Naive thymus-derived CD8-positive, alpha-beta T cell (primary cell): ENCODE results near the gene CRYL1. TPM values are rescaled to one million over a fixed set of nuclear protein-coding genes. Genes with fewer than 3 reads are reported as not detected.

Experiments
- ATAC-seq, 2 donors: fragments of 150-1000 bp; cut with Tn5 transposase in 1 of 2; sonication (Bioruptor Pico), chemical (Tn5 transposase) in 1 of 2; 1 replicate in 1 of 2; 2 replicates in 1 of 2; pipeline ENCODE4 v1.10.0; 2021; ENCODE audit warnings: mild to moderate bottlenecking in 2 of 2, moderate library complexity in 2 of 2
- POLR2A ChIA-PET: fragments of 350-600 bp; sonication (Branson Sonifier 250); formaldehyde crosslinking; loops from one replicate; lab custom pipeline; 2021; ENCODE audit warnings: antibody characterized with exemption; lab: Charles Lee
- DNase-seq, 10 donors: peaks; one replicate each; pipeline versions ENCODE4 v3.0.0 to v3.0.0-alpha.2; 2020 to 2022
- H3K27ac Mint-ChIP-seq, 10 donors: one replicate each; pipeline ENCODE4 v1.8.0; 2020 to 2022; ENCODE audit warnings: mild to moderate bottlenecking in 10 of 10, mixed read lengths in 10 of 10, moderate library complexity in 4 of 10, inconsistent platforms in 1 of 10
- H3K27me3 Mint-ChIP-seq, 5 donors: one replicate each; pipeline ENCODE4 v1.8.0; 2021 to 2022; ENCODE audit warnings: mixed read lengths in 5 of 5
- H3K36me3 Mint-ChIP-seq, 3 donors: one replicate each; pipeline ENCODE4 v1.8.0; 2020 to 2022; ENCODE audit warnings: mixed read lengths in 3 of 3, mild to moderate bottlenecking in 2 of 3, inconsistent platforms in 1 of 3
- H3K4me1 Mint-ChIP-seq, 4 donors: one replicate each; pipeline ENCODE4 v1.8.0; 2021 to 2022; ENCODE audit warnings: mixed read lengths in 4 of 4
- H3K4me3 Mint-ChIP-seq, 10 donors: one replicate each; pipeline ENCODE4 v1.8.0; 2020 to 2022; ENCODE audit warnings: mild to moderate bottlenecking in 10 of 10, mixed read lengths in 10 of 10, moderate library complexity in 6 of 10, inconsistent platforms in 1 of 10
- H3K9me3 Mint-ChIP-seq, 9 donors: one replicate each; pipeline ENCODE4 v1.8.0; 2020 to 2022; ENCODE audit warnings: mixed read lengths in 9 of 9, mild to moderate bottlenecking in 3 of 9, inconsistent platforms in 1 of 9, moderate library complexity in 1 of 9
- polyA plus RNA-seq, 3 donors: library from polyadenylated mRNA; unstranded; fragments of 300-500 nt; fragmentation: Illumina TruSeq; gene quantifications; one replicate each; pipeline ENCODE4 v1.2.3, GENCODE V29; 2021
- total RNA-seq, 8 experiments: library from RNA in 2 of 8; stranded (reverse) in 2 of 8; gene quantifications; one replicate each; pipeline ENCODE4 v1.2.3 and lab custom pipeline; 2021 to 2026

The CRYL1 gene
- total and polyA plus RNA-seq, 5 experiments from 2014 or later, result 13.5 to 38.3 (median 27.8) TPM

DNA sequence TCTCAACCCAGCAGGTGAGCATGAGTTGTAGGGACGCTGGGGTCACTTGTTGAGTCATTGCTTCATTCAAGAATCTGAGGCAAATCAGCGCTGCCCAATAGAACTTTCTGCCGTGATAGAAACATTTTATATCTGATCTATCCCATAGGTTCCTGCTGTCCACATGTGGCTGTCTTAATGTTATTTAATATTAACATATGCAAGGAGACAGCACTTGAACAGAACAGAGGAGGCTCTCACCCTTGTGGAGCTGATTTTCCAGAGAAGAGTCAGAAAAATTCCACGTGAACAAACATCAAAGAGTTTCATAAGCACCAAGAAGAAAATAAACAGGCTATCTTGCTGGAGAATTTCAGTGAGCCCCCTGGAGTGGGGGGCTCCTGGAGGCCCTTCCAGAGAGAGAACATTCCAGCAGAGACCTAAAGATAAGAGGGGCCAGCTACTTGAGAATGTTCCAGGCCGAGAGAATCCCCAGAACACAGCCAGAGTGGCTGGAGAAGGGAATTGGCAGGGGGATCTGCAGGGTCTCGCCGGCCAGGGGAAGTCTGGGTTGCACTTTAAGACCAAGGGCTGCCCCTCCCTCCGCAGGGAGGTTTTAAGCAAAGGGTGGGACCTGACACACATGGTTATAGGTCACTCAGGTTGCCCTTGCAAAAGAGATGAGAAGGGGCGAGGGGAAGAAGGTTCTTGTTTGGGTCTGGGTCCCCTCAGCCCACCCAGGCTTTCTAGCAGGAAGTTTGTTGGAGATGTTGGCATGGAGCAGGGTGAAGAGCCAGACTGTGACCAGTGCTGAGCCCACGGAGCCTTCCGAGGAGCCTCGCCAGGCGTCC lies 135.7 kb downstream of the CRYL1 start:
- POLR2A ChIA-PET, result no interaction called here
- H3K4me3 Mint-ChIP-seq, result no peak overlapping the region
- H3K36me3 Mint-ChIP-seq, result no peaks in the 10 kb centered on the region
- H3K4me1 Mint-ChIP-seq, result peaks cover 0 to 10% (median 4%) of the 10 kb centered on the region in 4 donors
- DNase-seq, result no peak
- H3K9me3 Mint-ChIP-seq, result no peaks in the 10 kb centered on the region
- ATAC-seq, result no peak
- H3K27me3 Mint-ChIP-seq, result no peaks in the 10 kb centered on the region
- peak overlapping the region in 2 of 10 donors; percentile 7 to 57 for H3K27ac Mint-ChIP-seq

DNA sequence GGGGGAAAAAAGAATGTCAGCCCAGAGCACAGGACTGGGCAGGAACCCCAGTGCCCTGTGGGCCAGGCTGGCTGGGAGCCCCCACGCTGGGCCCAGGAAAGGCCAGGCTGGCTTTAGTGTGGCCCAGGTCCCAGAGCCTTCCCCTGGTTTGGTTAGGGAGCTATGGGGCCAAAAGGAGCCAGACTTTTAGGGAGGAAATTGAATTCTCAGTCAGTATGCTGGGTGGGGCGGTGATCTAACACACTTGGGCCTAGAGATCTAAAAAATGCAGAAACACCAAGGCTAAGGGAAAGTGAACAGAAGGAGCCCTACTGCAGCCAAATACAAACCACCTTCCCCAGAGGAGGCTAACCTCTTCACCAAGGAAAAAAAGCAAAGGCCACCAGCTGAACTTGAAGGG lies 137.5 kb downstream of the CRYL1 start:
- H3K27ac Mint-ChIP-seq, result peak overlapping the region in 3 of 10 donors; percentile 7 to 74 (median 69)
- peaks cover 0 to 10% (median 4%) of the 10 kb centered on the region in 4 donors for H3K4me1 Mint-ChIP-seq

DNA sequence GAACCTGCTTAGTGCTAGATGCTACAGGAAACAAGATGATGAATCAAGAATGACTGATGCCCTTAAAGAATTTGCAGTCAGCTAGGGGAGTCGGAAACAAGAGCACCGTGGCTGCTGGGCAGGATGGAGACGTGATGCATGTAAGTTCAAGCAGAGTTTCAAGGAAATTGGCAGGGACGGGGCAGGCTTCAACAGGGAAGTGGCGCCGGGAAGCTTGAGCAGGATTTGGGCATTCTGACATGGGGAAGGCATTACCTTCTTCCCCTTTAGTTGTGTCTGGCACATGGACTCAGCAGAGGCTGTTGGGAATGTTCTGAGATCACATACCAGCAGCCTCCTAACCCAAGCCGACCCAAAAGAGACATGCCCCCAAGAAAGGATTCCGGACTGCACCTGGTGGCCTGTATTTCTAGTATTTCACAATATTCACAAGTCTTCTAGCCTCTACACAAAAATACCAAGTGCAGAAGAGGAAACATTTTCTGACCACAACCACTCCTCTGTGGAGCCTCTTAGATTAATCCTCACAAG lies 138.2 kb downstream of the CRYL1 start:
- ATAC-seq, result no peak
- no peak overlapping the region for H3K4me3 Mint-ChIP-seq
- H3K36me3 Mint-ChIP-seq, result no peaks in the 10 kb centered on the region
- peak overlapping the region in 2 of 10 donors; percentile 8 to 49 for H3K27ac Mint-ChIP-seq
- POLR2A ChIA-PET, result no interaction called here
- DNase-seq, result no peak
- H3K27me3 Mint-ChIP-seq, result no peaks in the 10 kb centered on the region
- H3K4me1 Mint-ChIP-seq, result peaks cover 0 to 10% (median 4%) of the 10 kb centered on the region in 4 donors
- no peaks in the 10 kb centered on the region for H3K9me3 Mint-ChIP-seq

More for the DNA sequence above, 137.5 kb downstream of the CRYL1 start:
- H3K27me3 Mint-ChIP-seq, result no peaks in the 10 kb centered on the region
- ATAC-seq (no peak), DNase-seq (no peak)
- no peaks in the 10 kb centered on the region for H3K9me3 Mint-ChIP-seq
- H3K4me3 Mint-ChIP-seq, result no peak overlapping the region
- POLR2A ChIA-PET, result interaction anchor here (0.6 kb wide), 1 partner anchor 318 kb away, joined by 3 read pairs; no protein-coding TSS in a partner anchor
- no peaks in the 10 kb centered on the region for H3K36me3 Mint-ChIP-seq

DNA sequence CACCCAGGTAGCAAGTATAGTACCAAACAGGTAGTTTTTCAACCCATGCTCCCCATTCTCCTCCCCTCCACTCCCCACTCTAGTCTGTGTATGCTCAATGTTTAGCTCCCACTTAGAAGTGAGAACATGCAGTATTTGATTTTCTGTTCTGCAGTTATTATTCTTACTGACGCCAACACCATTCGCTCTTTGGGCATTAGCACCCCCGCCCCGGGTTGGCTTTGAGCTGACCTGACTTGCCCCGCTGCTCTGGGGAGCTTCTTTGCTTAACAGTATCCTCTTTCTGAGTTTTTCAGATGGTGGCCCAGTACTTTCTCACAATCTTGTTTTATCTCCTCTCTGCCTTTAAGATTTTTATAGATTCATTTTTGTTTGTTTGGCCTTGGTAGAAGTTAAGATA lies 138.7 kb downstream of the CRYL1 start:
- H3K27ac Mint-ChIP-seq, result peak overlapping the region in 2 of 10 donors; percentile 8 to 49

DNA sequence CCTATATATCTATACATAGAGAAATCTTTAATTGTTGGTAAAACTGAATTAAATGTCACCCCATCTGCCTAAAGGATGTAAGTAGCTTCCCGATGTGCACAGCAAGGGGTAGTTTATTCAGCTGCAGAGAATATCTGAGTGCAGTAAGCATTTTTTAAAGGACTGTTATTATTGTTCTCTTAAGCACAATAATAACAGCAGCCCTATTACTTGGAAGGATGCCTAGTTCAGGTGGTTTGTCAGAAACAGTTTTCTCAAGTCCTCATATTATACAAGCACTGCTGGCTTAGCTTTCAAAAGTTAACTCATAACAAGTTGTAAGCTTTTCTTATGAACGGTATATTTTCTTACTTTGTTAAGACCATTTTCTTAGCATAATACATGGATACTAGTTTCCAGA lies 142.6 kb downstream of the CRYL1 start:
- peak overlapping the region in 1 of 10 donors; percentile 60 for H3K27ac Mint-ChIP-seq
- H3K36me3 Mint-ChIP-seq, result no peaks in the 10 kb centered on the region
- DNase-seq (no peak), ATAC-seq (no peak)
- H3K4me1 Mint-ChIP-seq, result peaks cover 0 to 10% (median 2%) of the 10 kb centered on the region in 4 donors
- H3K4me3 Mint-ChIP-seq, result no peak overlapping the region
- no peaks in the 10 kb centered on the region for H3K9me3 Mint-ChIP-seq
- no peaks in the 10 kb centered on the region for H3K27me3 Mint-ChIP-seq
- POLR2A ChIA-PET, result interaction anchor here (0.5 kb wide), 1 partner anchor 93 kb away, joined by 3 read pairs; no protein-coding TSS in a partner anchor

More for the DNA sequence above, 138.7 kb downstream of the CRYL1 start:
- Mint-ChIP-seq H3K27me3 (no peaks in the 10 kb centered on the region), H3K4me3 (no peak overlapping the region), H3K36me3 (no peaks in the 10 kb centered on the region), H3K4me1 (peaks cover 0 to 10% (median 4%) of the 10 kb centered on the region in 4 donors), H3K9me3 (no peaks in the 10 kb centered on the region)
- ATAC-seq, result no peak
- no peak for DNase-seq
- POLR2A ChIA-PET, result no interaction called here

DNA sequence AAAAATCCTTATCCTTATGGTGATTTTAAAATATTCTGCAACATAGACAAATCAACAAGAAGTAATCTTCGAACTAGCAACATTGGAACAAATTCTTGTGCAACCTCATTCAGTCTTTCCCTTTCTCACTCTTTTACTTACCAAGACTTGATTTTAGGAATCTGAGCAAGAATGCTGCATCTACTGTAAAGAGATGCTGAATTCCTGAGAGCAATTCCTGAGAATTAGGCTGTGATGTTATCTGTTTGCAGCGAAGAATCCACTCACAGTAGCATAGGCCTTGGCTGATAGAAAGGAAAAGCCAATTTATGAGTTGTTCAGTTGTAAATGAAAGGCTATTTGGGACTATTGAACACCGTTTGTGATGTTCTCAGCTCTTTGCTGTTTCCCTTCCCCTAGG lies 144.3 kb downstream of the CRYL1 start:
- Mint-ChIP-seq H3K36me3 (no peaks in the 10 kb centered on the region), H3K9me3 (no peaks in the 10 kb centered on the region), H3K4me3 (no peak overlapping the region), H3K27ac (no peak overlapping the region), H3K27me3 (no peaks in the 10 kb centered on the region), H3K4me1 (no peaks in the 10 kb centered on the region)
- ATAC-seq (no peak), DNase-seq (no peak)
- POLR2A ChIA-PET, result no interaction called here

DNA sequence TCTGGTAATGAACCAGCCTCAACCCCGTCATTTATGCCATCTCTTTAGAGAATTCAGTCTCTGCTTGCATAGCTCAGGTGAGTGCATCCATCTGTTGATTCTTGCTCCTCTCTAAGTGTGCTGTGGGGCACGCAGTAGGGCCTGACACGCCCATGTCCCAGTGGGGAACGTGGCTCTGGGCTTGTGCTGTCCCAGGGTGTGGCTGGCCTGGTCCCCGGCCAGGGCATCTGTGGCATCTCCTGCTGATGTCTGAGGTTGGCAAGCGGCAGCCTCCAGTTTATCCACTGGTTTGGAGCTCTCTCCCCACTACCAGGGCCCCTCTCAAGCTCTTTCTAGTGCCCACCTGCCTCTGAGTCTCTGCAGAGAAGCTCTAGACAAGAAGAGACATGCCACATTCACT lies 146.9 kb downstream of the CRYL1 start:
- Mint-ChIP-seq H3K27me3 (no peaks in the 10 kb centered on the region), H3K4me3 (no peak overlapping the region), H3K4me1 (no peaks in the 10 kb centered on the region), H3K9me3 (no peaks in the 10 kb centered on the region), H3K36me3 (no peaks in the 10 kb centered on the region), H3K27ac (no peak overlapping the region)
- POLR2A ChIA-PET, result no interaction called here
- no peak for ATAC-seq
- no peak for DNase-seq

DNA sequence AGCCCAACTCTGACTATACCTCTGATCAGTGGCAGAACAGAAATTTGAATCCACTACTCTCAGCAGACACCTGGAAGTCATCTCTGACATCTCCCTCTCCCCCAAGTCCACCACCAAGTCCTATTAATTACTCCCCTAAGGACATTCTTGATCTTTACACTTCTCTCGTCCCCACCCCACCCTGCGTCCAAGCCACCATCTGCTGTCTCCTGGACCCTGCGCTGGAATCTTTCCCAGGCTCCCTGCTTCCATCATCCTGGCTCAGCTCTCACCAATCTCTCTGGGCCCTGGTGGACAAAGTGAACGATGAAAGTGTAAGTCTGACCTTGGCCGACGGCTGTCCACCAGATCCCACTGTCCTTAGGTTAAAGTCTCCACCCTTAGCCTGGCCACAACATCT lies 147.9 kb downstream of the CRYL1 start:
- Mint-ChIP-seq H3K4me1 (no peaks in the 10 kb centered on the region), H3K27me3 (no peaks in the 10 kb centered on the region), H3K4me3 (no peak overlapping the region), H3K36me3 (no peaks in the 10 kb centered on the region), H3K9me3 (no peaks in the 10 kb centered on the region), H3K27ac (peak overlapping the region in 1 of 10 donors; percentile 8)
- DNase-seq (no peak), ATAC-seq (no peak)
- POLR2A ChIA-PET, result no interaction called here

DNA sequence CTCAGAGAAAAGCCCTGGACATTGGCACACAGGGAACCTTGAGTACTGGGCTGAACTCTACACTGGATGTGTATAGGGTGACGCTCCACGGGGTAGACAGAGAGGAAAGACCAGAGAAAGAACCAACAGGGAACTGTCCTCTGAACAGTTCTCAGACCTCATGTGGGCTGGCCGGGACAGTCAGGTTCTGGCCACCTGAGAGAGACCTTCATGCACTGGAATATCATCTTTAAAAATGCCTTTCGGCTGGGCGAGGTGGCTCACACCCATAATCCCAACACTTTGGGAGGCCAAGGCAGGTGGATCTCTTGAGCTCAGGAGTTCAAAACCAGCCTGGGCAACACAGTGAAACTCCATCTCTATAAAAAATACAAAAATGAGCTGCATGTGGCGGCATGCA lies 149.8 kb downstream of the CRYL1 start:
- DNase-seq (no peak), ATAC-seq (no peak)
- H3K9me3 Mint-ChIP-seq, result no peaks in the 10 kb centered on the region
- no peaks in the 10 kb centered on the region for H3K36me3 Mint-ChIP-seq
- no peaks in the 10 kb centered on the region for H3K4me1 Mint-ChIP-seq
- POLR2A ChIA-PET, result no interaction called here
- no peaks in the 10 kb centered on the region for H3K27me3 Mint-ChIP-seq
- H3K4me3 Mint-ChIP-seq, result no peak overlapping the region
- peak overlapping the region in 2 of 10 donors; percentile 0 to 16 for H3K27ac Mint-ChIP-seq

DNA sequence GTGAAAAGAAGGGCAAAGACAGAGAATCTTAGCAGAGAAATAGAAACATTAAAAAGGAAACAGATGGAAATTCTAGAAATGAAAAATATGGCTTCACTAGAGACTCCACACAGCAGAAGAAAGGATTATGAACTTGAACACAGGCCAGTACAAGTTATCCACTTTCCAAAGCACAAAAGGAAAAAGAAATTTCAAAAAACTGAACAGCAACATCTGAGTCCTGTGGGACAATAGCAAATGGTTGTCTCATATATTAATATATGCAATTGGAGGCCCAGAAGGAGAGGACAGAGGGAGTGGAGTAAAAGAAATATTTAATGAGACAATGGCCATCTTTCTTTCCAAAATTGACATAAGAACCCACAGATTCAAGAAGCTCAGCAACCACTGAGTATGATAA lies 151.8 kb downstream of the CRYL1 start:
- H3K36me3 Mint-ChIP-seq, result no peaks in the 10 kb centered on the region
- DNase-seq (no peak), ATAC-seq (no peak)
- H3K9me3 Mint-ChIP-seq, result no peaks in the 10 kb centered on the region
- POLR2A ChIA-PET, result no interaction called here
- no peak overlapping the region for H3K27ac Mint-ChIP-seq
- no peak overlapping the region for H3K4me3 Mint-ChIP-seq
- H3K4me1 Mint-ChIP-seq, result no peaks in the 10 kb centered on the region
- H3K27me3 Mint-ChIP-seq, result no peaks in the 10 kb centered on the region

DNA sequence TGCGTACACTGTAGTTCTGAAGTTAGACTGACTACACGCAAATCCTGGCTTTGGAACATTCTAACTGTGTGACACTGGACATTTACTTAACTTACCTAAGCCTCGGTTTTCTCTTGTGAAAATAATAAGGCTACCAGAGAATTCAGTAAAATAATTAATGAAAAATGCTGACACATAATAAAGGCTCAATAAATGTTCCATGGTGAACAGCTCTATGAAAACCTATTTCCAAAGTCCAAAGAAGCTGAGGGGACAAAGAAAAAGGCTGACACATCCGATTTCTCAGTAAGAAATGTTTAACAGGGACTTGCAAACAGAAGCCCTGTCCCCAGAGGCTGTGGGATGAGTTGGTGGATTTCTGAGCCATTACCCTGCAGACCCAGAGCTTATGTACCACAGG lies 153.8 kb downstream of the CRYL1 start:
- Mint-ChIP-seq H3K4me3 (no peak overlapping the region), H3K9me3 (no peaks in the 10 kb centered on the region), H3K27ac (no peak overlapping the region), H3K27me3 (no peaks in the 10 kb centered on the region), H3K4me1 (no peaks in the 10 kb centered on the region), H3K36me3 (no peaks in the 10 kb centered on the region)
- POLR2A ChIA-PET, result no interaction called here
- no peak for ATAC-seq
- DNase-seq, result no peak

DNA sequence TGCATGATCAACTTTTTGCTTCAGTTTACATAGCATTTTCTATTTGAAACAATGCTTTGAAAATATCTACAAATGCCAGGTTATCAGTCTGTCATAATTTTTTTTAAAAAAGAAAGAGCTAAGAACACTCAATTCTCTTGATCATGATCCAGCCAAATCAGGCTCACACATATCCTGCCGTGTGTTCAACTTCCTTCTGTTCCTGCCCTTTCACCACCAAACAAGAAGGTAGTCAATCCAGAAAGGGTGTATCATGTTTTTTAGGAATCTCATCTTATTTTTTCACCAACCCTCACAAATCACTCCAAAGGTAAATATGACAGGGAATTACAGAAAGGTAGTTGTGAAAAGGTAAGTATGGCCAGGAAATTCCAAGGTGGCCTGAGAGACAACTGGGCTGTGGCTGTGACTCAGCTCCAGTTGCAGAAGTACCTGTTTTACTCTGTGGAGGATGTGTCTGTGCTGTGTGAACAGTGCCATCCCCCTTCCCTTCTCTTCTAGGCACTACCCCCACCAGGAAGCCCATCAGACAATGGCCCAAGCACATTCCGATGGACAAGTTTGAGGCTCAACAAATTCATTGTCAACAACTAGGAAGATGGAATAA lies 154.7 kb downstream of the CRYL1 start:
- no peaks in the 10 kb centered on the region for H3K4me1 Mint-ChIP-seq
- no peaks in the 10 kb centered on the region for H3K36me3 Mint-ChIP-seq
- POLR2A ChIA-PET, result no interaction called here
- H3K4me3 Mint-ChIP-seq, result no peak overlapping the region
- no peaks in the 10 kb centered on the region for H3K27me3 Mint-ChIP-seq
- ATAC-seq (no peak), DNase-seq (no peak)
- H3K9me3 Mint-ChIP-seq, result no peaks in the 10 kb centered on the region
- H3K27ac Mint-ChIP-seq, result no peak overlapping the region

DNA sequence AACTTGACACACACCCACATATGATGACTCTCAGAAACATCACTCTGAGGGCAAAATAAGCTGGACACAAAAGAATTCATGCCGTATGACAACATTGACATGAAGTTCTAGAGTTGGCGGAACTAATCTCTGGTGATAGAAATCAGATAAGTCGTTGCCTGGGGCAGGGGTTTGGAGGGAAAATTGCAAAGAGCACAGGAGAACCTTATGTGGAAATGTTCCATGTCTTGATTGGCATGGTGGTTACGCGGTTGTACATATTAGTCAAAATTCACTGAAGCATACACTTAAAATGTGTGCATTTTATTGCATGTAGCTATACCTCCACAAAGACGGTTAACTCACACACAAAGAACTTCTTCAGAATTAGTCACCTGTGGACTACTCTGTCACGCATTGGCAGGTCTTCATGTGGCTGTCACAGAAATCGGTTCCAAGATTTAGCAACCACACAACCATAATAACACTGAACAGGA lies 155.7 kb downstream of the CRYL1 start:
- no peaks in the 10 kb centered on the region for H3K27me3 Mint-ChIP-seq
- H3K27ac Mint-ChIP-seq, result peak overlapping the region in 2 of 10 donors; percentile 15 to 49
- ATAC-seq, result no peak
- H3K4me3 Mint-ChIP-seq, result no peak overlapping the region
- POLR2A ChIA-PET, result no interaction called here
- no peaks in the 10 kb centered on the region for H3K9me3 Mint-ChIP-seq
- H3K36me3 Mint-ChIP-seq, result no peaks in the 10 kb centered on the region
- DNase-seq, result no peak
- H3K4me1 Mint-ChIP-seq, result no peaks in the 10 kb centered on the region
